ENCODE data around the gene TSPYL2. TPM values are rescaled to one million over a fixed set of nuclear protein-coding genes. Genes with fewer than 3 reads are reported as not detected.

The TSPYL2 gene
- total and polyA plus RNA-seq, 2 of the 8 experiments (the other 6 are each of a cell fraction or from before 2014, with no cell fraction given) = 13.4 to 13.7 TPM

GRCh38 chrX:53093748-53094581 lies 11.8 kb downstream of the TSPYL2 start, which contains the start of gene KANTR (continued):
- TF ChIP-seq HDAC2 (IDR thresholded peaks at IDR 0.05; ENCODE audit: borderline replicate concordance in 1 of 2, low read depth in 2 of 2, low read length in 2 of 2) (no peak), EGR1 (IDR thresholded peaks at IDR 0.05; ENCODE audit: borderline replicate concordance, low read depth, low read length) (no peak), CHD2 (IDR thresholded peaks at IDR 0.05; ENCODE audit: low read length) (0 out of 2 replicates have a peak, but pooled peaks have one; percentile 14), JUN (IDR thresholded peaks at IDR 0.05; ENCODE audit: low read depth, low read length) (no peak), TAF1 (IDR thresholded peaks at IDR 0.05; ENCODE audit: low read depth, low read length) (peak; percentile 60; the same call in 1 of the 2 replicates), ASH2L (IDR thresholded peaks at IDR 0.05; ENCODE audit: low read length) (peak; percentile 55), RAD21 (IDR thresholded peaks at IDR 0.05 in 1 of 2, conservative IDR thresholded peaks at IDR 0.05 in 1 of 2; ENCODE audit: low read depth in 2 of 2, low read length in 2 of 2) (no peak), EP300 (IDR thresholded peaks at IDR 0.05; ENCODE audit: borderline replicate concordance in 1 of 2, low read depth in 2 of 2, low read length in 2 of 2) (no peak), SIX5 (IDR thresholded peaks at IDR 0.05; ENCODE audit: low read depth, low read length) (no peak), TCF12 (IDR thresholded peaks at IDR 0.05; ENCODE audit: low read depth, low read length) (no peak), POLR2A (IDR thresholded peaks at IDR 0.05; ENCODE audit: control extremely low read depth in 1 of 2, low read depth in 2 of 2, low read length in 2 of 2) (peak in 1 of 2 experiments; percentile 15; a peak in 1 of 3 replicates)
